Upper lobe of left lung (tissue), 4 donors: ENCODE results near the gene MRPL52.

Experiments used
- EP300 ChIP-seq, 4 donors: sonication (generic); formaldehyde crosslinking; IDR thresholded peaks; one replicate each; pipeline ENCODE4 v1.5.1; 2017; ENCODE audit warnings: antibody characterized with exemption in 4 of 4, control low read depth in 2 of 4
- POLR2A ChIP-seq, 4 donors: fragments of 450-650 bp; IDR thresholded peaks; one replicate each; pipeline ENCODE4 v1.5.1; 2016 to 2017; ENCODE audit warnings: antibody characterized with exemption in 4 of 4, mild to moderate bottlenecking in 2 of 4
- POLR2AphosphoS5 ChIP-seq, 2 donors: sonication (generic); formaldehyde crosslinking; IDR thresholded peaks; one replicate each; pipeline ENCODE4 v1.5.1; 2017; ENCODE audit warnings: antibody characterized with exemption in 2 of 2
- TF ChIP-seq, protein P1 (sequence below), 6 experiments: fragments of 450-650 bp in 4 of 6; fragments of 200-600 bp in 2 of 6; sonication (generic) in 2 of 6; IDR thresholded peaks; one replicate each; pipeline ENCODE4 v1.5.1; 2016 to 2019; ENCODE audit warnings: antibody characterized with exemption in 6 of 6

DNA sequence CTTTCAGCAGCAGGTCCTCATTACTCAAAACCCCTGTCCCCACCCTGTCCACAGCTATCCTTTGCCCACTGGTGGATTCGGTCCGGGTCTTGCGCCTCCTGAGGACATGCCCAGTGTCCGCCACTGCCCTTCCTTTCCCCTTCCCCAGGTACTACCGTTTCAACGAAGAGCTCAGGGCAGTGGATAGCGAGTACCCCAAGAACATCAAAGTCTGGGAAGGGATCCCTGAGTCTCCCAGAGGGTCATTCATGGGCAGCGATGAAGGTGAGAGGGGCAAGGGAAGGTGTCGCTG, 15.4 kb downstream of the MRPL52 start:
- TF ChIP-seq, protein P1, sequence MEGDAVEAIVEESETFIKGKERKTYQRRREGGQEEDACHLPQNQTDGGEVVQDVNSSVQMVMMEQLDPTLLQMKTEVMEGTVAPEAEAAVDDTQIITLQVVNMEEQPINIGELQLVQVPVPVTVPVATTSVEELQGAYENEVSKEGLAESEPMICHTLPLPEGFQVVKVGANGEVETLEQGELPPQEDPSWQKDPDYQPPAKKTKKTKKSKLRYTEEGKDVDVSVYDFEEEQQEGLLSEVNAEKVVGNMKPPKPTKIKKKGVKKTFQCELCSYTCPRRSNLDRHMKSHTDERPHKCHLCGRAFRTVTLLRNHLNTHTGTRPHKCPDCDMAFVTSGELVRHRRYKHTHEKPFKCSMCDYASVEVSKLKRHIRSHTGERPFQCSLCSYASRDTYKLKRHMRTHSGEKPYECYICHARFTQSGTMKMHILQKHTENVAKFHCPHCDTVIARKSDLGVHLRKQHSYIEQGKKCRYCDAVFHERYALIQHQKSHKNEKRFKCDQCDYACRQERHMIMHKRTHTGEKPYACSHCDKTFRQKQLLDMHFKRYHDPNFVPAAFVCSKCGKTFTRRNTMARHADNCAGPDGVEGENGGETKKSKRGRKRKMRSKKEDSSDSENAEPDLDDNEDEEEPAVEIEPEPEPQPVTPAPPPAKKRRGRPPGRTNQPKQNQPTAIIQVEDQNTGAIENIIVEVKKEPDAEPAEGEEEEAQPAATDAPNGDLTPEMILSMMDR (IDR thresholded peaks at IDR 0.05), result no peak
- TF ChIP-seq POLR2AphosphoS5 (IDR thresholded peaks at IDR 0.05), result no peak
- TF ChIP-seq POLR2A (IDR thresholded peaks at IDR 0.05), result no peak
- no peak for TF ChIP-seq EP300 (IDR thresholded peaks at IDR 0.05)
